ENCODE data around the gene CNKSR3.

The CNKSR3 gene

DNA sequence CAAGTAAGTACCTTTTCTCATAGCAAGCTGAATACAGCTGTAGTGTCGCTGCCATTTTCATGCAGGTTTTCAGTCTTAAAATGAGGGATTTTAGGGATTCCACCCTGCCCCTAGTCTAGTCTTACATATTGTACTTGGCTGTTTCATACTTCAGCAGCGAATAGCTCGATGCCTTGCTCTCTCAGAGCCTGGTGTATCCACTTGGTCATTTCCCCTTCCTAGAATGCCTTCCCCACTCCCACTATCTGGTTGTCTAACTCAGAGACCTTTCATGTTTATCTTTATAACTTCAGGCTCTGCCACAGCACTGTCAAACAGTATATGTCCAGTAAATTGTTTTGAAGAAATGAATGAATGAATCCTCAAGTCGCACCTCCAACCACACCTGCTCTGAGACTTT lies 132.8 kb downstream of the CNKSR3 start:
- DNase-seq = no peak

DNA sequence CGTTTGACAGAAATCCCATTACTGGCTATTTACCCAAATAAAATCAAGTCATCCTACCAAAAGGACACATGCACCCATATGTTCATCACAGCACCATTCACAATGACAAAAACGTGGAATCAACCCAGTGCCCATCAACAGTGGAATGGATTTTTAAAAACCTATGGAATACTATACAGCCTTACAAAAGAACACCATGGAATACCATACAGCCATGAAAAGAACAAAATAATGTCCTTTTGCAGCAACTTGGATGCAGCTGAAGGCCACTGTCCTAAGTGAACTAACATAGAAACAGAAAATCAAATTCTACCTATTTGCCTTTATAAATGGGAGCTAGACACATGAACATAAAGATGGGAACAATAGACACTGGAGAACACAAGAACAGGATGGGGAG lies 136.5 kb downstream of the CNKSR3 start:
- DNase-seq = no peak

DNA sequence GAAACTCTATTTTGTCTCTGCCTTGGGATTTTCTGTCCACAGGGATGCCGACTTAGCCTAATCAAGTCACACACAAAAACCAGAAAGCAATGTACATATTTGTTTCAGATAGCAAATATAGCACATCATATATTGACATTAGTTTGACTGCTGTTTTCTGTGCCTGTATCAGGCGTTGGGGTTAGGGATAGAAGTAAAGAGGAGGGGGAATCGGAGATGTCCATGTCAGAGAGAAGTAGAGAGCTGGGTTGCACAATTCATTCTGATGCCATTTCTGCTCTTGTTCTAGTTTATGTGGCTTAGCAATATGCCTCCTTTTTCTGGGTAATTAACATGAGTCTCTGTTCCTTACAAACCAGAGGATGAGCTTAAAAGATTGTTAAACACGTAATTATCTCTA lies 139.2 kb downstream of the CNKSR3 start:
- DNase-seq = no peak

DNA sequence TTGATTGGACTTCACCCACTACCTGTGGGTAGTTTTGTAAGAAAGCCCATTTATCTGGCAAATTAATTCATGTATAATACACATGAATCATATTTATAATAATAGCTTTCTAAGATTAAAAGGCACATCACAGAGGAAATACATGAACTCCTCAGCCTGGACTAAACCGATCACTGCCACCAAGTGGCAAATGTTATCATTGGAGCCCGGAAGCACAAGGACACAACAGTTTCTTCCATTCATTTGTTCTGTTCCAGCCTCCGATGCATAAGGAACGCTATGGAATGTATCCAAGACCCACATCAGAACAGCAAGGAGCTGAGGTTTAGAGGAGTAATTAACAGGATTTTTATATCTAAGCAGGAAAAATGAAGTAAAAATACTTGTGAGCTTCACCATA lies 139.9 kb downstream of the CNKSR3 start:
- DNase-seq = no peak

DNA sequence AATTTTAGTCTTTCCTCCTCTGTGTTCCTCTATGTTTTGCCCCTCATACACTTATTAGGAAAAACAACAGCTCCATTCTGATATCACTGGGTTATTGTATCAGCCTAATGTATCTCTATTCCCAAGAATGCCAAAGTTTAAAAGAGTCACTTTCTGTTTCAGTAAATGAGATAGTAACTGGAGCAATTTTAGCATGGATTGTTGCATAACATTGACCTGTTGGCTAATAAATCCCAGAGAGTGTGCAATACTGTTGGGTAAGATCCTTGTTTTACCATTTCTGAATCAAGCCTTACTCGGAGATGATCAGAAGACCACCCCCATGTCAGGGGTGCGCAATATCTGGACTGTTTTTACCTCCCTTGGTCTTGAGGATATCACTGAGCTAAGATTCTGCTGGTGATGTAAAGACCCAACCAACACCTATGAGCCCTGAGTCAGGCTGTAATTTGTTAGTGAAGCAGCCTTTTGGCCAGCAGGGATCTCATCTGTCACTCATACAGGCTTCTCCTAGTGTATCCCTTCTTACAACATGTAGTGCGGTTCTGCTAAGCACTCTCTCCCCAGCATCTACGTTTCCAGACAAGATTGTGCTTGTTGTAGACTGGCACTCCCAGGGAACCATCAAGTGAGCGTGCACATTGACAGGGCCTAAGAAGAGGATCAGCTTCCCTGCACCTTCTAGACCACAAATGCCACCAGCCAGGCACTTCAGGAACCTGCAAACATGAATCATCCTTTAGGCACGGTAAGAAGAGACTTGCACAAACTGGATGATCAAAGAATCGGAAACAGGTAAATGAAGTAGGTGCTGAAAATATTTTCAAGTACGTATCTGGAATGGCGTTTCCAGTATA lies 142.4 kb downstream of the CNKSR3 start:
- DNase-seq = no peak

DNA sequence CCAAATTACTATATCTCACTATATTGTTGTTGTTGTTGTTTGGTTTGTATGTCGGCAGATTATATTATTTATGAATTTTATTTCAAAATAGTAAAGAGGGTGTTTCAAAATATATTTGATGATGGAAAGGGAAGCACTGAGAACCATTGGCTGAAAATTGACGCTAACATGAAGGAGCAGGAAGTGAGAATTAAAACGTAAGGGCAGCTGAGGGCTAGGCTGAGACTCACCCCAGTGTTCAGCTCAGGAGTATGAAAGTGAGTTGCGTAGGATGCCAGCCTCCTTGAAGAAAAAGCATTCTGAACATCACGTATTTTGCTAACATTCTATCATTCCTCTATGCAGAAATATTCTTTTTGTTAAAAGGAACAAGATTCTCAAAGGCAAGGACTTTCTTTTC lies 143.1 kb downstream of the CNKSR3 start:
- DNase-seq = no peak

DNA sequence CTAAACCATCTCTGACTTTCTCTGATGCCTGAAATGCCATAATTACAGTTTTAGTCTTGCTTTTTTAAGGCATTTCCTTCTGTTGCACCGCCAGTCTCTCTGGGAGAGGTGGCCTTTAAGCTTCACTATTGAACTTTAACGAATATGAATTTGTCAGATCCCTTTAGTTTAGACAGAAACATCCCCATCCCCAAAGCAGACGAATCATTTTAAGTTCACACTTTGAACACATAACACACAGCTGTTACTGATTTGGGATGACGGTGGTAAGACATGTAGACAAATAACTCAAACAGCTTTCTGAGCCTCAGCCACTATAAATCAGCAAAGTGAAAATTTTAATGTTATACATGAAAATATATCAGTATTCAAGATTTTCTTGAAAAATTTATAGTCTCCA lies 146.7 kb downstream of the CNKSR3 start:
- DNase-seq = no peak

DNA sequence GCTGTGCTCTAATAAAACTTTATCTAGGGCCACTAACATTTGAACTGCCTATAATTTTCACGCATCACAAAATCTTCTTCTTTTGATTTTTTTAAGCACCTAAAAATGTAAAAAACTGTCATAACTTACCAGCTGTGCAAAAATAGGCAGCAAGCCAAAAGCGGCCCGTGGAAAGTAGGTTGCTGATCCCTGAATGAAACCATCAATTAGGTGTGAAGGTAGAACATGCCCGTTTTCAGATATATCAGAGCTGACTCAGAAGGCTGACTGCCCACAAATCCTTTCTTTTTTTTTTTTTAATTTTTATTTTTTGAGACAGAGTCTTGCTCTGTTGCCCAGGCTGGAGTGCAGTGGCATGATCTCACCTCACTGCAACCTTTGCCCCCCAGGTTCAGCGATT lies 149.0 kb downstream of the CNKSR3 start:
- DNase-seq = no peak

DNA sequence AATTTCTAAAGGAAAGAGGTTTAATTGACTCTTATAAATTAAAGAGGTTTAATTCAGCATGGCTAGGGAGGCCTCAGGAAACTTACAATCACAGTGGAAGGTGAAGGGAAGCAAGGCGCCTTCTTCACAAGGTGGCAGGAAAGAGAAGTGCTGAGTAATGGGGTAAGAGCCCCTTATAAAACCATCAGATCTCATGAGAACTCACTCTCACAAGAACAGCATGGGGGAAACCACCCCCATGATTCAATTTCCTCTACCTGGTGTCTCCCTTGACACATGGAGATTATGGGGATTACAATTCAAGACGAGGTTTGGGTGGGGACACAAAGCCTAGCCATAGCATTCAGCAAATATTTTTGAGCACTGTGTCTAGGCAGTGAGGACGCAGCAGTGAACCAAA lies 150.0 kb downstream of the CNKSR3 start:
- DNase-seq = no peak

DNA sequence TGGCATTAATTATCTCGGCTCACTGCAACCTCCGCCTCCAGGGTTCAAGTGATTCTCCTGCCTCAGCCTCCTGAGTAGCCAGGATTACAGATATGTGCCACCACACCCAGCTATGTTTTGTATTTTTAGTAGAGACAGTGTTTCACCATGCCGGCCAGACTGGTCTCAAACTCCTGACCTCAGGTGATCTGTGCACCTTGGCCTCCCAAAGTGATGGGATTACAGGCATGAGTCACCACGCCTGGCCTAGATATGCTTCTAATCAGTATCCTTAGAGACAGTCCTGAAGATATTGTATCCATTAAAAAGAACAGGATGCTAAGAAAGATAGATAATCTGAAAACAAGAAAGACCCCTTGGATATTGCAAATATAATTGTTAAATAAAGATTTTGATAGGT lies 150.8 kb downstream of the CNKSR3 start:
- DNase-seq = no peak

DNA sequence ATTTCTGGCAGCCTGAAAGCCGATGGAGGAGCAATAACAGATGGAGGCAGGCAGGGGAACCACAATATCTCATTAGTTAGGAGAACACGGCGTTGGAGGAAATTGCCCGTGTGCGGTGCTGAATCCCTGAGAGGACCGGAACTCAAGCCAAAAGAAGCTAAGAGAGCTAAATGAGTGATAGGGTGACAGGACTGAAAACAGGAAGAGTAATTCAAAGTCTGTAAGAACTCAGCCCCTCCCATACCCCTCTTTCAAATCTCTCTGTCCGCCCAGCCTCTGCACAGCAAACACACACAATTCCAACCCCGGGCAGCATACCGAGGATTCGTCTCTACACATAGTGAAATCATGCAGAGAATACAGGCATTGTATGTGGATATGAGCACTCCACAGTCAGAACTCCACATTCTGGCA lies 151.3 kb downstream of the CNKSR3 start:
- no peak for DNase-seq

DNA sequence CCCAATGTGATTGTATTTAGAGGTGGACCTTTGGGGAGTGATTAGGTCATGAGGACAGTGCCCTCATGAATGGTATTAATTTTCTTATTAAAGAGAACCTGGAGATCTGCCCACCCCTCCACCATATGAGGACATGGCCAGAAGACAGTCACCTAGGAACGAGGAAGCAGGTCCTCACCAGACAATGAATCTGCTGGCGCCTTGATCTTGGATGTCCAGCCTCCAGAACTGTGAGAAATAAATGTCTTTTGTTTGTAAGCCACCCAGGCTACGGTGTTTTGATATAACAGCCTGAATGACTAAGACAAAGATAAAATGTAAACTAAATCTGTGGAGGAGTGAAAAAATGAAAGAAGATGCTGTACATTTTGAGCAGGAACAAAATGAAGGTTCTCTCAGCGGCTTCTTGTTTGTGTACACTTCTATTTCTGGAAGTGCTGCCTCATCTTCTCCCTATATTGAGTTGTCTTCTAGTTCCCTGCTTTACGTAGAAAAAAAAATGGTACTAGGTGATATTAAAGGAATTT lies 152.4 kb downstream of the CNKSR3 start:
- no peak for DNase-seq

DNA sequence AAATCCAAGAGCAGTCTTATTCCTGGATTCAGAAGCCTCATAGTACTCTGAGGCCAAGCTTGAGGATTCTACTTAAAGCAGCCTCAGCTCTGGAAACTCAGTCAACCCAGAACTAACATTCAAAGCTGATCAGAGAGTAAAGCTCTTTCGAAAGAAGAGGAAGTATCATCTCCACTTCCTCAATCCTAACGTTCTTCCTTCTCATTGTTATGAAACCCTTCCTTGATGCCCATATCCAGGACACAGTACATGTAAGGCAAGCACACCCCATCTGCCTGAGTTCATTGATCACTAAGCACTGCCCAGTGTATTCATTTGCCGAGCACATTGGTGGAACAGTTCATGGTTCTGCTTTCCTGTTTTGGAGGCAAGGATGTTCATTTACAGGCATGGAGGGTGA lies 153.8 kb downstream of the CNKSR3 start, which contains the start of gene IPCEF1:
Gene IPCEF1, minus strand, starts transcription at position 114 of the 400 bp plus-strand sequence. CDS start 90,856 bp downstream, outside the sequence.
- DNase-seq = no peak

DNA sequence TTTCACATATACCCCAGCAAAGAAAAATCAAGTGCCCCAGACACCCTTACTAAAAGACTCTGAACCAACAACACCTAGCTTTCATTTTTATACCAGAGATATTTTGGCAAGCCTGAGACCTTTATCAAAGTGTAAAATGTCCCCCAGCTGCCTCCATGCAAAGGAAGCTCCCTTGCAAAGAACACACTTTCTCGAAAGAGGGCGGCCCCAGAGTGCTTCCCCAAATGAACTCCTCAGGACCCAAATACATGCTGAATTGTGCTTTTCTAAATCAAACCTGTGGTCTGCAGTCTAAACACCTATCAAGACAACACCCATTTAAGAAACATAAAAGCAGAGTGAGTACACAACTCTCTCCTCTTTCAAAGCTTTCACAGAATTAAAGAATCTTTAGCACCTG lies 154.4 kb downstream of the CNKSR3 start:
- no peak for DNase-seq

DNA sequence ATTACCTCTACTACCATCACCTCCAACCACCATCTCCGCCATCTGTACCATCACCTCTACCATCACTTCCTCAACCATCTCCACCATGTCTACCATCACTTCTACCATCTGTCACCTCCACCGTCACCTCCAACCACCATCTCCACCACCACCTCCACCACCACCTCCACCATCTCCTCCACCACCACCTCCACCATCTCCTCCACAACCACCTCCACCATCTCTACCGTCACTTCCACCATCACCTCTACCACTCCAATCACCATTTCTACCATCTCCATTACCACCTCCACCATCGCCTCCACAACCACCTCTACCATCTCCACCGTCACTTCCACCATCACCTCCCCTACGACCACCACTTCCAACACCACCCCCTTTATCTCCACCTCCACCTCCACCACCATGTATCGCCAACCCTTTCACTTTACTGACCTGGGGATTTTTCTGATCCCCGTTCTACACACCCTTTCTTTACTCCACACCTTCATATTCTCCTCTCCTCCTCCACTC lies 156.2 kb downstream of the CNKSR3 start:
- DNase-seq = no peak

DNA sequence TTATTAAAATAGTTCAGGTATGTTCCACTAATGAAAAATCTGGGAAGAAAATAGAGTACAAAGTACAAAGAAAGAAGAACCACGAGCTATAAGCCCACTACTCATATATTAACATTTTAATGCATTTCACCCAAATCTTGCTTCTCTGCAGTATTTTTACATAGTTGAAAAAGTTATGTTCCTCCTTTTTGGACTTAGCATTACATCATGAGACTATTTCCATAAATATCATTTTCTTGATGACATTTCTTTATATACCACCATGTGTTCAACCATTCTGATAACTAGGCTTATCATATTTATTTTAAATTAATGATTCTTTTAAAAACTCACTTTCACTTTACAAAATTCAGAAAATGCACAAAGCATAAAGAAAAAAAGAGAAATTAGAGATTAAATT lies 156.9 kb downstream of the CNKSR3 start:
- no peak for DNase-seq

DNA sequence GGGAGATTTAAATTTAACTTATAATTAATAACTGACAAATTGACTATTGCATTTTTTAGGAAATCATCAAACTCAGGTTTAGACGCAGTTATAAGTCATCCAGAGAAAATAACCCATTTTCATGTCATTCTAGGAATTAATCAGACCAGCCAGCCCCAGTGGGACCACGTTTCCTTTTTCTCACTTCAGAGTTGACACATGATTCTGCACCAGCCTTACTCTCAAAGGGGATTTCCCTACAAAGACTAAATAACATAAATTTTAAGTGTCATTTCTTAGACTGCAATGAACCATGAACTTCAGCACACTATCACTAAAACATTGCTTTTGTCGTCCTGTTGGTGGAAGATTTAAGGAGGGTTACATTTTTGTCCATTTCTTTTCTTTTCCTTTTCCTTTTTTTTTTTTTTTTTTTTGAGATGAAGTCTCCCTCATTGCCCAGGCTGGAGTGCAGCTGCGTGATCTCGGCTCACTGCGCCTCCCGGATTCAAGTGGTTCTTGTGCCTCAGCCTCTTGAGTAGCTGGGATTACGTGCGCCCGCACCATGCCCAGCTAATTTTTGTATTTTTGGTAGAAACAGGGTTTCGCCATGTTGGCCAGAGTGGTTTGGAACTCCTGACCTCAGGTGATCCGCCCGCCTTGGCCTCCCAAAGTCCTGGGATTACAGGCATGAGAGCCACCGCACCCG lies 157.4 kb downstream of the CNKSR3 start:
- no peak for DNase-seq

DNA sequence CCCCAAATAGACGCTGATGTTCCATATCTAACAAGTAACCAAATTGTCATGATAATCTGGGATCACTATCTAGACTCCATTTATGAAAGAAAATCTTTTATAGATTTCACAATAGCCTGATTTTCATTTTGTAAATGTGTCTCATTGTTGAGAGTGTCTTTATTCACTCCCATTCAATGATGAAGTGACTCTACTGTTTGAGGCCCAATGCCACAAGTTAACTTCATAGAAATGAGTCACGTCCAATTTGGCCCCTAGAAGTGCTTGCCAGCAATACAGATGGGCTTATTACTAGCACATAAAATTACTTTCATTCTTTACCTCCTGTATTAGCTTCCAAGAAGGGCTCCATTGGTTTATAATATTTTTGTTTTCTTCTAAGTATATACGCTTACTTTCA lies 160.2 kb downstream of the CNKSR3 start:
- DNase-seq = no peak

DNA sequence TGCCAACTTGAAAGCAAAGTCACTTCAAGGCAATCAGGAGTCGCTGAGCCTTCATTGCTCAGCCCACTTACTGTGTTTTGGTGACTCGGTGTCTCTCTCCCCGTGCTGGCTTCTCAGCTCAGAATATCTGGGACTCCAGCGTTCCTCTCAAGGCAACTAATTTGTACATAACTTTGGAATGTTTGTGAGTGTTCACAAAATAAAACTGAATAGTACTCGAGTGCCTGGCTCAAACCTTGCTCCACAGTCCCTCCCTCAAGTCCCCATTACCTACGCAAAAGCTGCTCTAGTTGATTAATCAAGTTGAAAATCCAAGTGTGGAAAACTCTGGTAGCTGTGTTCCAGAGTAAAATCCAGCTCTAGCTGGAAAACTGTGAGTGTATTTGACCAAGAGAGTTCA lies 162.5 kb downstream of the CNKSR3 start:
- no peak for DNase-seq

DNA sequence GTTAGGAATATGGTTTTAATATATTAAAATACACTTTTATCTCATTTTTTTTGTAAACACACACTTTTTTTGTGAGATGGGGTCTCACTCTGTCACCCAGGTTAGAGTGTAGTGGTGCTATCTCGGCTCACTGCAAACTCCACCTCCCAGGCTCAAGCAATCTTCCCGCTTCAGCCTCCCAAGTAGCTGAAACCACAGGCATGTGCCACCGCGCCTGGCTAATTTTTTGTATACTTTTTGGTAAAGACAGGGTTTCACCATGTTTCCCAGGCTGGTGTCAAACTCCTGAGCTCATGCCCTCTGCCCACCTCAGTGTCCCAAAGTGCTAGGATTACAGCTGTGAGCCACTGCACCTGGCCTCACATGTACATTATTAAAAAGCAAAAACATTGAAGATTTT lies 164.7 kb downstream of the CNKSR3 start:
- DNase-seq = no peak

DNA sequence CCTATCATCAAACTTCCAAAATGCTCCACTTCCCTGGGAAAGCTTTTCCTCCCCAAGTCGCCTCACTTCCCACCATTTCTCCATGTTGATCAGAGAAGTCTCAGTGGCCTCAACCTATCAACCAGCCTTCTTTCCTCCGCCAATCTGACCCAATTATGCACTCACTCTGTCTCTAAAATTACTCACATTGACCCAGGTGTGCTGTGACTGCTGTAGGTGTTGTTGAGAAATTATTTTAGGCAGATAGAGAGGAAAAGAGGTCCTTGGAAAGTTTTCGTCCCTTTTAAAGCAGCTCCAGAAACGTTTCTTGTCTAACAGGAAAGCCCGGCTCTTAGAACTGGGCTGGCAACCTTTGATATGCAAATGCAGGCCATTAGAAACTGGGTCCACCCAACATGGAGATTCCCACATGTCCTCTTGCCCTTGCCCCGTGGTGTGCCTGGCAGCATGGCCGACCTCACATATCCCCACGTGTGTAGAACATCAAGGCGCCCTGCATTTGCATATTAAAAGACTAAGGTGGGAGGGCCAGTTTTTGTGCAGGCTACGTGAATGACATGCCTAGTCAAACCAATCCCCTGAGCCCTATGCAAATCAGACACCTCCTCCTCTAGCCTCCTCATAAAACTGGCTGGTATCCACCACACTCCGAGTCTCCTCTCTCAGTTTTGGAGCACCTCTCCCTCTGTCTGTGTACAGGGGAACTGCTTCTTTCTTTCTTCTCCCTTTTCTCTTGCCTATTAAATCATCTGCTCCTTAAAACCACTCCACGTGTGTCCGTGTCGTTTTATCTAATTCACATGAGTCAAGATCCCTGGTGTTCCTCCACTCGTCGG lies 166.8 kb downstream of the CNKSR3 start:
- no peak for DNase-seq

DNA sequence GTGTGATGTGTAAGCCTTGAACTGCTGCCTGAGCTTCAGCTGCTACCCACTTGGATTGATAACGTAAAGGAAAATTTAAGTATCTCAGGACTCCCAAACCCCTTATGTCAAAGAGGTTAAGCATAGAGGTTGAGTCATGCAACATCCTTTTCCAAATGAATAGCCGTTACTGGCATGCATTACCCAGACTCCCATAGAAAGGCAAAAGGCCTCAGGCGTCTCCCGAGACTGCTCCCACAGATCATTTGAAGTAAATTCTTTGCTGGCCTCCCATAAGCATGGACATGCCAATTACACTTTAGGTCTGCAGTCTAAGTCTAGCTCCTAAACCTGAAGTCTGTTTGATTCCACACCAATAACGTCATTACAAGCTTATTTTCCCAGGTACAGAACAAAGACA lies 168.6 kb downstream of the CNKSR3 start:
- DNase-seq = no peak

DNA sequence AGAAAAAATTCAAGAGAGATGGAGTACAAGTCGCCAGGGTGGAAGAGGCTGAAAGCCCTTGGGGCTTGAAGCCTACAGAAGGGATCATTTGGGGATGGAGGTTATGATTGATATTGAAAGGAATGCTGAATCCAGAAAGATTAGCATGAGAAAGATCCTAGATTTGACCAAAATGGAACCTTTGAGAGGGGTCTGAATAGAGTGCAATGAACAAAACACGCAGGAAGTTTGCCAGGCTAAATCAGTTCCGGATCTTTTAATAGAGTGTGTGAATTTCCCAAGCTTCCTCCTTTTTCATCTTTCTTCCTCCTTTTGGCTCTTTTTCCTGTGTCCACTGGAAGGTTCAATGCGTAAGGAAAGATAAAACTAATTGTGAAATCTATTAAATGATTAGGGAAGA lies 169.1 kb downstream of the CNKSR3 start:
- no peak for DNase-seq
